IMR-90 (cell line): Measurements from ENCODE around the gene HEATR9. TPM values are rescaled to one million over a fixed set of nuclear protein-coding genes. Genes with fewer than 3 reads are reported as not detected.
A peak's percentile ranks its signal among the peaks of the same experiment; 100 is the strongest.

Experiments
- ATAC-seq: fragments of 200-7000 bp; cut with Tn5 transposase; 2 replicates; pipeline ENCODE4 v1.9.1; 2020; ENCODE audit warnings: low read depth, mild to moderate bottlenecking, moderate library complexity
- BruUV-seq: library from RNA; stranded (reverse); fragments of 400-500 nt; replicated peaks from 2 replicates; lab custom pipeline; 2021; lab: Mats Ljungman, UMichigan
- CTCF ChIA-PET: fragments of 300-600 bp; formaldehyde crosslinking; extraction: SDS; loops from one replicate; lab custom pipeline; 2021; ENCODE audit warnings: antibody characterized with exemption; lab: Yijun Ruan, JAX
- POLR2A ChIA-PET: fragments of 300-600 bp; sonication (Branson Sonifier 250); formaldehyde crosslinking; loops from one replicate; lab custom pipeline; 2022; ENCODE audit warnings: antibody characterized with exemption; ENCODE audit not compliant: unreplicated experiment; lab: Charles Lee
- DNase-seq: peaks from one replicate; pipeline ENCODE4 v3.0.0; 2013
- H2AFZ ChIP-seq: replicated peaks from 2 replicates; pipeline ENCODE3; 2013; ENCODE audit warnings: low read length, mild to moderate bottlenecking; ENCODE audit not compliant: poor library complexity
- H2AK5ac ChIP-seq: 2 replicates; pipeline ENCODE4 v1.6.1; 2013; ENCODE audit warnings: low read depth, low read length, inconsistent platforms
- H2AK9ac ChIP-seq: replicated peaks from 2 replicates; pipeline ENCODE3; 2013; ENCODE audit warnings: mild to moderate bottlenecking, low read depth, low read length, moderate library complexity; ENCODE audit not compliant: poor library complexity
- H2BK120ac ChIP-seq: 2 replicates; pipeline ENCODE4 v1.6.1; 2013; ENCODE audit warnings: low read depth, low read length, inconsistent platforms
- H2BK15ac ChIP-seq: 3 replicates; pipeline ENCODE4 v1.6.1; 2013; ENCODE audit warnings: low read depth, low read length, inconsistent platforms
- H2BK20ac ChIP-seq: 2 replicates; pipeline ENCODE4 v1.6.1; 2013; ENCODE audit warnings: low read depth, mild to moderate bottlenecking, inconsistent platforms, low read length, moderate library complexity
- H2BK5ac ChIP-seq: 2 replicates; pipeline ENCODE4 v1.6.1; 2013; ENCODE audit warnings: mild to moderate bottlenecking, low read depth, low read length, inconsistent platforms; ENCODE audit not compliant: poor library complexity, severe bottlenecking
- H3K14ac ChIP-seq: replicated peaks from 2 replicates; pipeline ENCODE4 v1.6.1; 2013; ENCODE audit warnings: low read depth, low read length, inconsistent platforms
- H3K18ac ChIP-seq: 2 replicates; pipeline ENCODE4 v1.6.1; 2013; ENCODE audit warnings: low read depth, low read length, control low read depth
- H3K23ac ChIP-seq: 2 replicates; pipeline ENCODE4 v1.6.1; 2013; ENCODE audit warnings: low read depth, low read length, inconsistent platforms
- H3K27ac ChIP-seq: 2 replicates; pipeline ENCODE4 v1.5.1; 2013; ENCODE audit warnings: mild to moderate bottlenecking, control low read depth, low read length; ENCODE audit not compliant: insufficient read depth
- H3K27me3 ChIP-seq: 2 replicates; pipeline ENCODE4 v1.6.1; 2013; ENCODE audit warnings: low read length; ENCODE audit not compliant: control insufficient read depth, insufficient read depth
- H3K36me3 ChIP-seq: 2 replicates; pipeline ENCODE4 v1.6.1; 2013; ENCODE audit warnings: low read length, mixed read lengths; ENCODE audit not compliant: control insufficient read depth, insufficient read depth
- H3K4ac ChIP-seq: 2 replicates; pipeline ENCODE4 v1.6.1; 2013; ENCODE audit warnings: low read depth, low read length, inconsistent platforms
- H3K4me1 ChIP-seq: 2 replicates; pipeline ENCODE4 v1.6.1; 2013; ENCODE audit warnings: low read length, mixed read lengths; ENCODE audit not compliant: control insufficient read depth, insufficient read depth
- H3K4me2 ChIP-seq: 2 replicates; pipeline ENCODE4 v1.6.1; 2013; ENCODE audit warnings: low read depth, mild to moderate bottlenecking, control low read depth, low read length, moderate library complexity
- H3K4me3 ChIP-seq: 2 replicates; pipeline ENCODE4 v1.5.1; 2013; ENCODE audit warnings: low read depth, mild to moderate bottlenecking, control low read depth, low read length, moderate library complexity; ENCODE audit not compliant: insufficient read depth
- H3K56ac ChIP-seq: 2 replicates; pipeline ENCODE4 v1.6.1; 2013; ENCODE audit warnings: low read length, inconsistent platforms; ENCODE audit not compliant: insufficient read depth; ENCODE audit errors: extremely low read depth
- H3K79me1 ChIP-seq, 2 experiments: 2 replicates each; pipeline ENCODE4 v1.6.1; 2013; ENCODE audit warnings: low read length in 2 of 2, inconsistent platforms in 1 of 2, low read depth in 1 of 2
- H3K9ac ChIP-seq: 2 replicates; pipeline ENCODE4 v1.6.1; 2013; ENCODE audit warnings: low read depth, low read length, control low read depth
- H3K9me1 ChIP-seq: 2 replicates; pipeline ENCODE4 v1.6.1; 2013; ENCODE audit warnings: low read length, inconsistent platforms; ENCODE audit not compliant: insufficient read depth
- H3K9me3 ChIP-seq: 2 replicates; pipeline ENCODE4 v1.6.1; 2013; ENCODE audit warnings: low read length; ENCODE audit not compliant: control insufficient read depth, insufficient read depth
- H4K20me1 ChIP-seq: 2 replicates; pipeline ENCODE4 v1.6.1; 2013; ENCODE audit warnings: low read length, inconsistent platforms; ENCODE audit not compliant: insufficient read depth
- H4K5ac ChIP-seq: 2 replicates; pipeline ENCODE4 v1.6.1; 2013; ENCODE audit warnings: mild to moderate bottlenecking, low read depth, low read length, control low read depth
- H4K8ac ChIP-seq, 2 experiments: 2 replicates each; pipeline ENCODE4 v1.6.1; 2013; ENCODE audit warnings: low read depth in 2 of 2, low read length in 2 of 2, control low read depth in 1 of 2, inconsistent platforms in 1 of 2
- H4K91ac ChIP-seq: 2 replicates; pipeline ENCODE4 v1.6.1; 2013; ENCODE audit warnings: low read depth, low read length, inconsistent platforms; ENCODE audit not compliant: insufficient read depth
- BHLHE40 ChIP-seq: fragments of 150-350 bp; IDR thresholded peaks from 2 replicates; pipeline ENCODE4 v1.6.1; 2016; ENCODE audit warnings: mild to moderate bottlenecking, low read depth, low read length
- CEBPB ChIP-seq: IDR thresholded peaks from 2 replicates; pipeline ENCODE4 v1.6.1; 2012; ENCODE audit warnings: low read depth, low read length, improper control_type of control experiment
- CHD1 ChIP-seq: IDR thresholded peaks from 2 replicates; pipeline ENCODE4 v1.6.1; 2012; ENCODE audit warnings: low read depth, low read length, improper control_type of control experiment
- ELK1 ChIP-seq: fragments of 150-350 bp; IDR thresholded peaks from 2 replicates; pipeline ENCODE4 v1.6.1; 2016; ENCODE audit warnings: low read depth, mild to moderate bottlenecking, low read length, moderate library complexity, borderline replicate concordance
- FOS ChIP-seq: fragments of 150-350 bp; IDR thresholded peaks from 2 replicates; pipeline ENCODE4 v1.6.1; 2016; ENCODE audit warnings: low read depth, low read length
- MAFK ChIP-seq: IDR thresholded peaks from 2 replicates; pipeline ENCODE4 v1.6.1; 2012; ENCODE audit warnings: low read depth, low read length, improper control_type of control experiment
- MAZ ChIP-seq: IDR thresholded peaks from 2 replicates; pipeline ENCODE4 v1.6.1; 2012; ENCODE audit warnings: low read depth, mild to moderate bottlenecking, low read length, improper control_type of control experiment, moderate library complexity, borderline replicate concordance
- MXI1 ChIP-seq: IDR thresholded peaks from 2 replicates; pipeline ENCODE4 v1.6.1; 2012; ENCODE audit warnings: low read depth, mild to moderate bottlenecking, low read length, moderate library complexity, borderline replicate concordance
- NFE2L2 ChIP-seq: fragments of 150-350 bp; IDR thresholded peaks from 2 replicates; pipeline ENCODE4 v1.6.1; 2016; ENCODE audit warnings: low read depth, mild to moderate bottlenecking, low read length
- POLR2A ChIP-seq: IDR thresholded peaks from 2 replicates; pipeline ENCODE4 v1.6.1; 2012; ENCODE audit warnings: mild to moderate bottlenecking, low read depth, low read length
- RAD21 ChIP-seq: IDR thresholded peaks from 2 replicates; pipeline ENCODE4 v1.6.1; 2012; ENCODE audit warnings: low read length, improper control_type of control experiment
- RCOR1 ChIP-seq: IDR thresholded peaks from 2 replicates; pipeline ENCODE4 v1.6.1; 2012; ENCODE audit warnings: mild to moderate bottlenecking, low read length, improper control_type of control experiment; ENCODE audit not compliant: insufficient replicate concordance
- RFX5 ChIP-seq: IDR thresholded peaks from 2 replicates; pipeline ENCODE4 v1.8.0; 2012; ENCODE audit warnings: low read depth, mild to moderate bottlenecking, low read length, moderate library complexity
- SMC3 ChIP-seq: fragments of 150-350 bp; IDR thresholded peaks from 2 replicates; pipeline ENCODE4 v1.6.1; 2016; ENCODE audit warnings: low read depth, mild to moderate bottlenecking, antibody characterized with exemption, low read length, moderate library complexity
- WGBS, 2 experiments: methylation state at CpG; one replicate each; pipeline versions ENCODE4 v1.1.5 to v1.1.7; 2013; ENCODE audit warnings: missing lambda C conversion rate in 2 of 2; ENCODE audit not compliant: insufficient read length in 1 of 2; ENCODE audit errors: extremely low coverage in 2 of 2; 5-methylcytosine and 5-hydroxymethylcytosine counted together
- dilution Hi-C: fragments of 300-500 bp; cut with HindIII; formaldehyde crosslinking; loops from one replicate; pipeline ENCODE4 v1.14.3; 2018; ENCODE audit warnings: low sequenced_read_pairs; ENCODE audit not compliant: unreplicated experiment
- in situ Hi-C: fragments of 300-500 bp; cut with MboI; formaldehyde crosslinking; loops from 3 replicates; pipeline ENCODE4 v1.14.3; 2019; ENCODE audit warnings: low sequenced_read_pairs, inconsistent platforms, mixed read lengths
- intact Hi-C: fragments of 100-400 bp; cut with micrococcal nuclease; formaldehyde crosslinking; loops from 2 replicates; pipeline ENCODE4 v1.10.0; 2022
- polyA plus RNA-seq, 3 experiments: library from polyadenylated mRNA; depleted of rRNA; stranded (reverse); fragments of >200 nt; gene quantifications; 2 replicates each; pipeline ENCODE4 v1.2.3, GENCODE V29; 2012; ENCODE audit warnings: low replicate concordance in 1 of 3
- total RNA-seq: library from RNA; depleted of rRNA; stranded (reverse); fragments of >200 nt; gene quantifications from 2 replicates; pipeline ENCODE4 v1.2.3, GENCODE V29; 2012
- TF ChIP-seq, protein P1 (sequence below): conservative IDR thresholded peaks from 2 replicates; pipeline ENCODE4 v1.5.1; 2012; ENCODE audit warnings: mild to moderate bottlenecking, low read depth, low read length, improper control_type of control experiment

The HEATR9 gene
- total and polyA plus RNA-seq, 2 of the 4 experiments (the other 2 are of a cell fraction): not detected

GRCh38 chr17:35892091-35893035 is 23.7 kb upstream of the HEATR9 start:
- in situ Hi-C loops: no loop called here
- CTCF ChIA-PET: no interaction called here
- Histone ChIP-seq H2AK9ac (no peak overlapping the region), H3K23ac (no peak overlapping the region), H3K9me3 (no peaks in the 10 kb centered on the region), H4K5ac (no peak overlapping the region), H4K91ac (no peak overlapping the region), H3K14ac (no peak overlapping the region), H3K27ac (no peak overlapping the region), H2BK5ac (no peak overlapping the region), H2BK120ac (no peak overlapping the region), H3K9me1 (no peaks in the 10 kb centered on the region; the same call in 1 of the 2 replicates), H3K4me2 (no peak overlapping the region), H3K4me1 (no peaks in the 10 kb centered on the region), H3K9ac (no peak overlapping the region), H4K20me1 (no peaks in the 10 kb centered on the region), H2AFZ (no peak overlapping the region), H3K56ac (no peak overlapping the region), H2AK5ac (no peak overlapping the region), H3K36me3 (no peaks in the 10 kb centered on the region), H2BK20ac (no peak overlapping the region; the same call in 1 of the 2 replicates), H3K27me3 (peaks cover 2% of the 10 kb centered on the region), H3K18ac (no peak overlapping the region), H4K8ac (no peak overlapping the region), H3K4me3 (no peak overlapping the region), H2BK15ac (no peak overlapping the region), H3K4ac (no peak overlapping the region), H3K79me1 (no peaks in the 10 kb centered on the region)
- POLR2A ChIA-PET: no interaction called here
- DNase-seq (peak; percentile 12), ATAC-seq (no peak)
- intact Hi-C loops: no loop called here
- BruUV-seq: no TSS peak
- dilution Hi-C loops: no loop called here
- no CpG with 5 or more reads among the region's 6 CpGs for WGBS, 2 experiments
- no peak for TF ChIP-seq MAFK
- TF ChIP-seq RCOR1: no peak
- TF ChIP-seq MXI1: no peak
- no peak for TF ChIP-seq BHLHE40
- no peak for TF ChIP-seq POLR2A
- TF ChIP-seq MAZ: no peak
- no peak for TF ChIP-seq RFX5
- no peak for TF ChIP-seq ELK1
- no peak for TF ChIP-seq CEBPB
- TF ChIP-seq, protein P1, sequence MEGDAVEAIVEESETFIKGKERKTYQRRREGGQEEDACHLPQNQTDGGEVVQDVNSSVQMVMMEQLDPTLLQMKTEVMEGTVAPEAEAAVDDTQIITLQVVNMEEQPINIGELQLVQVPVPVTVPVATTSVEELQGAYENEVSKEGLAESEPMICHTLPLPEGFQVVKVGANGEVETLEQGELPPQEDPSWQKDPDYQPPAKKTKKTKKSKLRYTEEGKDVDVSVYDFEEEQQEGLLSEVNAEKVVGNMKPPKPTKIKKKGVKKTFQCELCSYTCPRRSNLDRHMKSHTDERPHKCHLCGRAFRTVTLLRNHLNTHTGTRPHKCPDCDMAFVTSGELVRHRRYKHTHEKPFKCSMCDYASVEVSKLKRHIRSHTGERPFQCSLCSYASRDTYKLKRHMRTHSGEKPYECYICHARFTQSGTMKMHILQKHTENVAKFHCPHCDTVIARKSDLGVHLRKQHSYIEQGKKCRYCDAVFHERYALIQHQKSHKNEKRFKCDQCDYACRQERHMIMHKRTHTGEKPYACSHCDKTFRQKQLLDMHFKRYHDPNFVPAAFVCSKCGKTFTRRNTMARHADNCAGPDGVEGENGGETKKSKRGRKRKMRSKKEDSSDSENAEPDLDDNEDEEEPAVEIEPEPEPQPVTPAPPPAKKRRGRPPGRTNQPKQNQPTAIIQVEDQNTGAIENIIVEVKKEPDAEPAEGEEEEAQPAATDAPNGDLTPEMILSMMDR: no peak
- no peak for TF ChIP-seq NFE2L2
- TF ChIP-seq CHD1: no peak
- no peak for TF ChIP-seq SMC3
- no peak for TF ChIP-seq RAD21
- TF ChIP-seq FOS: no peak
